ENCODE results near the gene CEP55.

- TF ChIP-seq ELF4 (IDR thresholded peaks at IDR 0.05), result no peak
- TF ChIP-seq TARDBP (IDR thresholded peaks at IDR 0.05), result no peak
- TF ChIP-seq CTBP1 (IDR thresholded peaks at IDR 0.05; ENCODE audit: borderline replicate concordance), result no peak
- no peak for TF ChIP-seq SP1 (IDR thresholded peaks at IDR 0.05)
- no peak for TF ChIP-seq BHLHE40 (IDR thresholded peaks at IDR 0.05; ENCODE audit: borderline replicate concordance)
- no peak for TF ChIP-seq FOXK2 (IDR thresholded peaks at IDR 0.05)
Measured at GRCh38 chr10:93501650-93502049, 5.2 kb downstream of the CEP55 start.
